Measurements from ENCODE around the gene HDGFL2. TPM values are rescaled to one million over a fixed set of nuclear protein-coding genes. Genes with fewer than 3 reads are reported as not detected.

HDGFL2 gene
- total and polyA plus RNA-seq, 10 donors = 23.2 to 136 (median 28.3) TPM

GRCh38 chr19:4500841-4501591 lies 28.9 kb downstream of the HDGFL2 start:
- Histone ChIP-seq H3K27ac (no peak overlapping the region), H3K36me3 (peaks cover 0 to 100% (median 78%) of the 10 kb centered on the region in 6 donors)

GRCh38 chr19:4501691-4502090 lies 29.6 kb downstream of the HDGFL2 start:
- Histone ChIP-seq H3K4me1 (peaks cover 0 to 3% (median 0%) of the 10 kb centered on the region in 6 donors), H3K27ac (no peak overlapping the region), H3K4me3 (no peak overlapping the region), H3K36me3 (peaks cover 0 to 100% (median 73%) of the 10 kb centered on the region in 6 donors), H3K9me3 (no peaks in the 10 kb centered on the region), H3K27me3 (replicated peaks in 1 of 7) (no peaks in the 10 kb centered on the region)
- no peak for DNase-seq
- intact Hi-C loops (cut with DNase I; ENCODE audit: low total_unique reads) = no loop called here
- TF ChIP-seq CTCF (IDR thresholded peaks at IDR 0.05 in 8 of 11, conservative IDR thresholded peaks at IDR 0.05 in 3 of 11) = no peak
- WGBS, 5 donors = 84 to 96% (median 94%) methylated on average over 22 to 25 of the region's 25 CpGs

More at GRCh38 chr19:4500841-4501591, 28.9 kb downstream of the HDGFL2 start:
- Histone ChIP-seq H3K9me3 (no peaks in the 10 kb centered on the region), H3K27me3 (replicated peaks in 1 of 7) (no peaks in the 10 kb centered on the region), H3K4me1 (no peaks in the 10 kb centered on the region), H3K4me3 (no peak overlapping the region)
- intact Hi-C loops (cut with DNase I; ENCODE audit: low total_unique reads) = no loop called here
- DNase-seq = no peak
- WGBS, 5 donors = 92 to 96% (median 94%) methylated on average over 23 to 29 of the region's 29 CpGs
- TF ChIP-seq POLR2A (IDR thresholded peaks at IDR 0.05) (no peak), POLR2AphosphoS5 (IDR thresholded peaks at IDR 0.05) (no peak), CTCF (IDR thresholded peaks at IDR 0.05 in 8 of 11, conservative IDR thresholded peaks at IDR 0.05 in 3 of 11) (no peak)

- no peaks in the 10 kb centered on the region for H3K27me3 ChIP-seq (replicated peaks in 1 of 7)
- H3K36me3 ChIP-seq = peaks cover 0 to 100% (median 65%) of the 10 kb centered on the region in 6 donors
- no peak for DNase-seq
- WGBS, 5 donors = 88 to 93% (median 89%) methylated on average over 22 to 37 of the region's 37 CpGs
- H3K27ac ChIP-seq = no peak overlapping the region
- TF ChIP-seq POLR2AphosphoS5 (IDR thresholded peaks at IDR 0.05) (no peak), POLR2A (IDR thresholded peaks at IDR 0.05) (no peak), CTCF (IDR thresholded peaks at IDR 0.05 in 8 of 11, conservative IDR thresholded peaks at IDR 0.05 in 3 of 11) (no peak)
- intact Hi-C loops (cut with DNase I; ENCODE audit: low total_unique reads) = no loop called here
- no peak overlapping the region for H3K4me3 ChIP-seq
- no peaks in the 10 kb centered on the region for H3K9me3 ChIP-seq
- H3K4me1 ChIP-seq = peaks cover 0 to 9% (median 0%) of the 10 kb centered on the region in 6 donors
Measured at GRCh38 chr19:4502282-4503131, 30.4 kb downstream of the HDGFL2 start.

Data from spleen (tissue), 11 donors.